ENCODE measurements around the gene TULP3.

DNA sequence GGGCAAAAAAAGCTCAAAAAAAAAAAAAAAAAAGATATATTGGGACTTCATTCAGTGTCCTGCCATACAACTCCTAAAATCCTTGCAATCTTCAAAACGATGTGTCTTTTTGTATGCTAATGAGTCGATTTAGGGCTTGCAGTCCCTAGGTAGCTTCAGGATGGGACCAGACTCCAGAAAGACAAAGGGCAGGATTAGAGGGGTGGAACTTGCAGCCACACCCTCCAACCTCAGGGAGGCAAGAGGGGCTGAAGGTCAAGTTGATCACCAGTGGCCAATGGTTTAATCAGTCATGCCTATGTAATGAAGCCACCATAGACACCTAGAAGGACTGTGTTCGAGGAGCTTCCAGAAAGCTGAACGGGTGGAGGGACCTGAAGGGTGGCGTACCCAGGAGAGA, 97.8 kb downstream of the TULP3 start:
- TF ChIP-seq, protein P1, sequence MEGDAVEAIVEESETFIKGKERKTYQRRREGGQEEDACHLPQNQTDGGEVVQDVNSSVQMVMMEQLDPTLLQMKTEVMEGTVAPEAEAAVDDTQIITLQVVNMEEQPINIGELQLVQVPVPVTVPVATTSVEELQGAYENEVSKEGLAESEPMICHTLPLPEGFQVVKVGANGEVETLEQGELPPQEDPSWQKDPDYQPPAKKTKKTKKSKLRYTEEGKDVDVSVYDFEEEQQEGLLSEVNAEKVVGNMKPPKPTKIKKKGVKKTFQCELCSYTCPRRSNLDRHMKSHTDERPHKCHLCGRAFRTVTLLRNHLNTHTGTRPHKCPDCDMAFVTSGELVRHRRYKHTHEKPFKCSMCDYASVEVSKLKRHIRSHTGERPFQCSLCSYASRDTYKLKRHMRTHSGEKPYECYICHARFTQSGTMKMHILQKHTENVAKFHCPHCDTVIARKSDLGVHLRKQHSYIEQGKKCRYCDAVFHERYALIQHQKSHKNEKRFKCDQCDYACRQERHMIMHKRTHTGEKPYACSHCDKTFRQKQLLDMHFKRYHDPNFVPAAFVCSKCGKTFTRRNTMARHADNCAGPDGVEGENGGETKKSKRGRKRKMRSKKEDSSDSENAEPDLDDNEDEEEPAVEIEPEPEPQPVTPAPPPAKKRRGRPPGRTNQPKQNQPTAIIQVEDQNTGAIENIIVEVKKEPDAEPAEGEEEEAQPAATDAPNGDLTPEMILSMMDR (optimal IDR thresholded peaks at IDR 0.05 in 1 of 3, IDR thresholded peaks at IDR 0.05 in 1 of 3, conservative IDR thresholded peaks at IDR 0.05 in 1 of 3; ENCODE audit: extremely low read depth in 1 of 3, insufficient read depth in 2 of 3, low read length in 3 of 3): no peak
- no peak for TF ChIP-seq EZH2 (IDR thresholded peaks at IDR 0.05; ENCODE audit: low read length)

All from keratinocyte (primary cell).